GM21723 (cell line): ENCODE results near the gene SAA1.
A peak's percentile ranks its signal among the peaks of the same experiment; 100 is the strongest.

Experiments used
- ATAC-seq: cut with Tn5 transposase; IDR thresholded peaks from one replicate; pipeline ENCODE4 v1.9.1; 2021; ENCODE audit warnings: mild to moderate bottlenecking, moderate library complexity; ENCODE audit not compliant: unreplicated experiment

SAA1 gene

GRCh38 chr11:18265949-18266348, at the start of gene SAA1:
Gene SAA1, plus strand, starts transcription at chr11:18266264. Its CDS starts 624 bp downstream, at chr11:18266888.
- no peak for ATAC-seq

- ATAC-seq, result no peak
Observed at GRCh38 chr11:18221274-18221876, 44.7 kb upstream of the SAA1 start.

- ATAC-seq, result no peak
Observed at GRCh38 chr11:18222814-18223421, 43.1 kb upstream of the SAA1 start.

GRCh38 chr11:18223591-18224387, 42.3 kb upstream of the SAA1 start:
- ATAC-seq, result no peak

GRCh38 chr11:18225913-18226312, 40.2 kb upstream of the SAA1 start:
- no peak for ATAC-seq

GRCh38 chr11:18229501-18229900, 36.6 kb upstream of the SAA1 start:
- ATAC-seq, result peak; percentile 96

- ATAC-seq, result no peak
Observed at GRCh38 chr11:18230859-18231258, 35.2 kb upstream of the SAA1 start.

- ATAC-seq, result no peak
Observed at GRCh38 chr11:18233912-18234311, 32.2 kb upstream of the SAA1 start.

- ATAC-seq, result no peak
Observed at GRCh38 chr11:18235394-18236334, 30.4 kb upstream of the SAA1 start.

- ATAC-seq, result no peak
Observed at GRCh38 chr11:18236664-18237356, 29.3 kb upstream of the SAA1 start, which contains the start of gene SAA4. Gene SAA4, minus strand, starts transcription at chr11:18236802. Its CDS starts 876 bp downstream, at chr11:18235926.

GRCh38 chr11:18239655-18240054, 26.4 kb upstream of the SAA1 start:
- ATAC-seq, result no peak

GRCh38 chr11:18243783-18244362, 22.2 kb upstream of the SAA1 start:
- no peak for ATAC-seq

GRCh38 chr11:18245396-18245795, 20.7 kb upstream of the SAA1 start:
- no peak for ATAC-seq

GRCh38 chr11:18246379-18247190, 19.5 kb upstream of the SAA1 start:
- ATAC-seq, result peak; percentile 86

GRCh38 chr11:18247191-18247581, 18.9 kb upstream of the SAA1 start:
- peak; percentile 5 for ATAC-seq

GRCh38 chr11:18248561-18248960, 17.5 kb upstream of the SAA1 start, which contains the start of gene SAA2:
Gene SAA2, minus strand, starts transcription at chr11:18248668. Its CDS starts 657 bp downstream, at chr11:18248011.
- ATAC-seq, result no peak

- no peak for ATAC-seq
Observed at GRCh38 chr11:18253233-18253632, 12.8 kb upstream of the SAA1 start.

- ATAC-seq, result no peak
Observed at GRCh38 chr11:18253778-18254338, 12.2 kb upstream of the SAA1 start.
